ENCODE measurements around the gene SNRNP48. TPM values are rescaled to one million over a fixed set of nuclear protein-coding genes. Genes with fewer than 3 reads are reported as not detected.

The SNRNP48 gene
- total RNA-seq, 4 donors from 2014 or later, result 11.2 to 28.8 (median 20.1) TPM

- no peak for DNase-seq
- WGBS, 2 donors, result 88 to 100% methylated on average over 1 of the region's 1 CpG
- TF ChIP-seq POLR2A (IDR thresholded peaks at IDR 0.05) (no peak), CTCF (IDR thresholded peaks at IDR 0.05) (no peak)
- Histone ChIP-seq H3K27ac (no peak overlapping the region), H3K9me3 (no peaks in the 10 kb centered on the region), H3K36me3 (no peaks in the 10 kb centered on the region), H3K4me3 (replicated peaks in 1 of 3) (no peak overlapping the region), H3K4me1 (no peaks in the 10 kb centered on the region), H3K27me3 (no peaks in the 10 kb centered on the region)
- intact Hi-C loops (cut with DNase I), result no loop called here
Measured at GRCh38 chr6:7640016-7640415, 50.0 kb downstream of the SNRNP48 start.

- Histone ChIP-seq H3K27ac (no peak overlapping the region), H3K4me1 (no peaks in the 10 kb centered on the region), H3K9me3 (no peaks in the 10 kb centered on the region), H3K36me3 (no peaks in the 10 kb centered on the region), H3K27me3 (no peaks in the 10 kb centered on the region), H3K4me3 (replicated peaks in 1 of 3) (no peak overlapping the region)
- DNase-seq, result no peak
- TF ChIP-seq POLR2A (IDR thresholded peaks at IDR 0.05) (no peak), CTCF (IDR thresholded peaks at IDR 0.05) (no peak)
- intact Hi-C loops (cut with DNase I), result no loop called here
- 82 to 91% methylated on average over 12 of the region's 12 CpGs for WGBS, 2 donors
Measured at GRCh38 chr6:7640607-7641577, 50.9 kb downstream of the SNRNP48 start.

GRCh38 chr6:7642791-7643190 is 52.8 kb downstream of the SNRNP48 start:
- H3K27me3 ChIP-seq, result no peaks in the 10 kb centered on the region
- DNase-seq, result no peak
- intact Hi-C loops (cut with DNase I), result no loop called here
- no peaks in the 10 kb centered on the region for H3K36me3 ChIP-seq
- no peak overlapping the region for H3K27ac ChIP-seq
- no peak overlapping the region for H3K4me3 ChIP-seq (replicated peaks in 1 of 3)
- 90 to 92% methylated on average over 4 of the region's 4 CpGs for WGBS, 2 donors
- no peaks in the 10 kb centered on the region for H3K4me1 ChIP-seq
- TF ChIP-seq CTCF (IDR thresholded peaks at IDR 0.05) (no peak), POLR2A (IDR thresholded peaks at IDR 0.05) (no peak)
- H3K9me3 ChIP-seq, result no peaks in the 10 kb centered on the region

GRCh38 chr6:7644417-7644816 is 54.4 kb downstream of the SNRNP48 start:
- intact Hi-C loops (cut with DNase I), result no loop called here
- Histone ChIP-seq H3K36me3 (no peaks in the 10 kb centered on the region), H3K4me1 (no peaks in the 10 kb centered on the region), H3K27me3 (no peaks in the 10 kb centered on the region), H3K4me3 (replicated peaks in 1 of 3) (no peak overlapping the region), H3K27ac (no peak overlapping the region), H3K9me3 (no peaks in the 10 kb centered on the region)
- TF ChIP-seq POLR2A (IDR thresholded peaks at IDR 0.05) (no peak), CTCF (IDR thresholded peaks at IDR 0.05) (no peak)
- DNase-seq, result no peak
- WGBS, 2 donors, result 89 to 100% methylated on average over 2 of the region's 2 CpGs

- Histone ChIP-seq H3K4me1 (no peaks in the 10 kb centered on the region), H3K9me3 (no peaks in the 10 kb centered on the region), H3K27ac (no peak overlapping the region), H3K4me3 (replicated peaks in 1 of 3) (no peak overlapping the region), H3K36me3 (no peaks in the 10 kb centered on the region), H3K27me3 (no peaks in the 10 kb centered on the region)
- WGBS, 2 donors, result 85 to 86% methylated on average over 1 of the region's 1 CpG
- intact Hi-C loops (cut with DNase I), result no loop called here
- TF ChIP-seq CTCF (IDR thresholded peaks at IDR 0.05), result no peak
- no peak for TF ChIP-seq POLR2A (IDR thresholded peaks at IDR 0.05)
- no peak for DNase-seq
Measured at GRCh38 chr6:7646394-7646793, 56.4 kb downstream of the SNRNP48 start.

All from thyroid gland (tissue), 4 donors.